SK-N-SH (cell line): ENCODE measurements around the gene CD248. TPM values are rescaled to one million over a fixed set of nuclear protein-coding genes. Genes with fewer than 3 reads are reported as not detected.
A peak's percentile ranks its signal among the peaks of the same experiment; 100 is the strongest.

Experiments
- CTCF ChIA-PET: fragments of 300-600, 350-600 bp; formaldehyde crosslinking; extraction: SDS; loops from one replicate; lab custom pipeline; 2021; lab: Yijun Ruan, JAX
- POLR2A ChIA-PET: fragments of 350-600 bp; sonication (Branson Sonifier 250); formaldehyde crosslinking; extraction: SDS; loops from one replicate; lab custom pipeline; 2020; ENCODE audit warnings: antibody characterized with exemption, inconsistent platforms; lab: Yijun Ruan, JAX
- DNase-seq: peaks from one replicate; pipeline ENCODE4 v3.0.0; 2012
- H2AFZ ChIP-seq: fragments of 200-600 bp; sonication (generic); 2 replicates; pipeline ENCODE4 v1.8.1; 2016; ENCODE audit warnings: antibody characterized with exemption, mild to moderate bottlenecking, low read depth
- H3F3A ChIP-seq: fragments of 200-600 bp; sonication (generic); replicated peaks from 2 replicates; pipeline ENCODE3; 2016; ENCODE audit warnings: antibody characterized with exemption, mild to moderate bottlenecking; ENCODE audit not compliant: insufficient read depth
- H3K27ac ChIP-seq, 2 experiments: fragments of 200-500 bp in 1 of 2; fragments of 200-600 bp in 1 of 2; sonication (Bioruptor generic) in 1 of 2; sonication (generic), shearing (Covaris generic) in 1 of 2; 2 replicates each; pipeline versions ENCODE4 v1.5.1 to v1.6.1; 2014 to 2016; ENCODE audit warnings: low read depth in 2 of 2, inconsistent platforms in 1 of 2, low read length in 1 of 2, mild to moderate bottlenecking in 1 of 2, mixed read lengths in 1 of 2
- H3K27me3 ChIP-seq: fragments of 200-600 bp; sonication (generic), shearing (Covaris generic); 2 replicates; pipeline ENCODE4 v1.6.1; 2016; ENCODE audit warnings: mixed run types; ENCODE audit not compliant: insufficient read depth
- H3K36me3 ChIP-seq, 2 experiments: fragments of 200-500 bp in 1 of 2; fragments of 200-600 bp in 1 of 2; sonication (Bioruptor generic) in 1 of 2; sonication (generic) in 1 of 2; replicated peaks in 1 of 2; 2 replicates each; pipeline versions ENCODE3 to v1.5.1; 2014 to 2016; ENCODE audit warnings: low read length in 1 of 2, mild to moderate bottlenecking in 1 of 2; ENCODE audit not compliant: insufficient read depth in 2 of 2, control insufficient read depth in 1 of 2
- H3K4me1 ChIP-seq, 2 experiments: fragments of 200-500 bp in 1 of 2; fragments of 200-600 bp in 1 of 2; sonication (Bioruptor generic) in 1 of 2; sonication (generic), shearing (Covaris generic) in 1 of 2; 2 replicates each; pipeline versions ENCODE4 v1.5.1 to v1.6.1; 2014 to 2016; ENCODE audit warnings: low read depth in 1 of 2, low read length in 1 of 2, mixed run types in 1 of 2; ENCODE audit not compliant: insufficient read depth in 2 of 2, control insufficient read depth in 1 of 2
- H3K4me2 ChIP-seq: fragments of 200-600 bp; sonication (generic), shearing (Covaris generic); 2 replicates; pipeline ENCODE4 v1.6.1; 2017; ENCODE audit warnings: mixed run types
- H3K4me3 ChIP-seq, 2 experiments: fragments of 200-500 bp in 1 of 2; fragments of 200-600 bp in 1 of 2; sonication (Bioruptor generic) in 1 of 2; sonication (generic), shearing (Covaris generic) in 1 of 2; 2 replicates each; pipeline versions ENCODE4 v1.5.1 to v1.8.1; 2014 to 2016; ENCODE audit warnings: low read depth in 2 of 2, inconsistent platforms in 1 of 2, low read length in 1 of 2, mild to moderate bottlenecking in 1 of 2, mixed read lengths in 1 of 2, moderate library complexity in 1 of 2
- H3K79me2 ChIP-seq: fragments of 200-600 bp; sonication (generic); 2 replicates; pipeline ENCODE4 v1.8.1; 2017; ENCODE audit warnings: mild to moderate bottlenecking; ENCODE audit not compliant: insufficient read depth
- H3K9ac ChIP-seq: fragments of 200-600 bp; sonication (generic); 2 replicates; pipeline ENCODE4 v1.6.1; 2017; ENCODE audit warnings: mixed run types
- H3K9me2 ChIP-seq: fragments of 200-600 bp; sonication (generic); 2 replicates; pipeline ENCODE4 v1.6.1; 2017; ENCODE audit warnings: mixed run types
- H3K9me3 ChIP-seq: fragments of 200-600 bp; sonication (generic); 2 replicates; pipeline ENCODE4 v1.6.1; 2017; ENCODE audit warnings: mixed run types, mild to moderate bottlenecking, moderate library complexity
- H4K20me1 ChIP-seq: fragments of 200-600 bp; sonication (generic); 2 replicates; pipeline ENCODE4 v1.6.1; 2017; ENCODE audit warnings: mild to moderate bottlenecking, mixed run types; ENCODE audit not compliant: insufficient read depth
- EP300 ChIP-seq, 2 experiments: IDR thresholded peaks; 2 replicates each; pipeline versions ENCODE4 v1.4.0 to v1.6.1; 2012; ENCODE audit warnings: borderline replicate concordance in 1 of 2, low read depth in 1 of 2, low read length in 1 of 2
- MXI1 ChIP-seq: IDR thresholded peaks from 2 replicates; pipeline ENCODE4 v1.6.1; 2012; ENCODE audit warnings: mild to moderate bottlenecking, low read depth, low read length, improper control_type of control experiment
- NRF1 ChIP-seq: IDR thresholded peaks from 2 replicates; pipeline ENCODE4 v1.6.1; 2012; ENCODE audit warnings: low read depth, mild to moderate bottlenecking, low read length
- TEAD4 ChIP-seq: IDR thresholded peaks from 2 replicates; pipeline ENCODE4 v1.4.0; 2012; ENCODE audit warnings: mild to moderate bottlenecking, borderline replicate concordance; ENCODE audit not compliant: insufficient read depth
- WGBS: methylation state at CpG from one replicate; pipeline ENCODE4 v1.1.6; 2017; ENCODE audit warnings: low lambda C conversion rate; 5-methylcytosine and 5-hydroxymethylcytosine counted together
- polyA plus RNA-seq, 3 experiments: library from polyadenylated mRNA; depleted of rRNA; stranded (reverse); fragments of >200 nt; gene quantifications; 2 replicates each; pipeline ENCODE4 v1.2.3, GENCODE V29; 2012
- TF ChIP-seq, protein P1 (sequence below): IDR thresholded peaks from 2 replicates; pipeline ENCODE4 v1.4.0; 2012; ENCODE audit warnings: low read depth, borderline replicate concordance
- TF ChIP-seq, protein P2 (sequence below): fragments of 200-600 bp; sonication (generic); IDR thresholded peaks from 2 replicates; pipeline ENCODE4 v1.6.1; 2017; ENCODE audit warnings: antibody characterized with exemption, mild to moderate bottlenecking, moderate library complexity

CD248 gene
- polyA plus RNA-seq, 1 of the 3 experiments (the other 2 are of a cell fraction): 7.7 TPM

DNA sequence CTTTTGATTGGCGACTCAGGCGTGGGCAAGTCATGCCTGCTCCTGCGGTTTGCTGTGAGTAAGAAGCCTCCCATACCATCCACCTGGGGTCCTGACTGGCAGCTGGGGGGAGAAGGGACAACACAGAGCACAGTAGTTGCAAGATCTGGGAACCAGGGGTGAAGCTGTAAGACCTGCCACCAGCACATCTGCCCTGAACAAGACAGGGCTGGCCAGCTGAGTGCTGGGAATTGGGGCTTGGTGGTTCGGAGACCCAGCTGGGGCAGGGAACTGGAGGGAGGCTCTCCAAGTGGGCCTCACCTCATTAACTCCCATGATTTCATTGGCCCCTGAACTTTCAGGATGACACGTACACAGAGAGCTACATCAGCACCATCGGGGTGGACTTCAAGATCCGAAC, 45.0 kb downstream of the CD248 start:
- Histone ChIP-seq H4K20me1 (no peaks in the 10 kb centered on the region; the same call in 1 of the 2 replicates), H3K4me3 (no peak overlapping the region), H3K9me3 (no peaks in the 10 kb centered on the region), H3K27me3 (no peaks in the 10 kb centered on the region), H3K36me3 (peaks cover 26 to 45% of the 10 kb centered on the region in 2 experiments), H3K4me2 (no peak overlapping the region), H2AFZ (no peak overlapping the region), H3F3A (peaks cover 20% of the 10 kb centered on the region), H3K9me2 (no peaks in the 10 kb centered on the region), H3K79me2 (peaks cover 34% of the 10 kb centered on the region), H3K4me1 (peaks cover 8 to 11% of the 10 kb centered on the region in 2 experiments; a peak in 2 of 4 replicates), H3K9ac (no peak overlapping the region), H3K27ac (no peak overlapping the region)
- TF ChIP-seq EP300 (IDR thresholded peaks at IDR 0.05; ENCODE audit: borderline replicate concordance in 1 of 2, low read depth in 1 of 2, low read length in 1 of 2) (no peak), NRF1 (no peak), TEAD4 (no peak)
- TF ChIP-seq, protein P1, sequence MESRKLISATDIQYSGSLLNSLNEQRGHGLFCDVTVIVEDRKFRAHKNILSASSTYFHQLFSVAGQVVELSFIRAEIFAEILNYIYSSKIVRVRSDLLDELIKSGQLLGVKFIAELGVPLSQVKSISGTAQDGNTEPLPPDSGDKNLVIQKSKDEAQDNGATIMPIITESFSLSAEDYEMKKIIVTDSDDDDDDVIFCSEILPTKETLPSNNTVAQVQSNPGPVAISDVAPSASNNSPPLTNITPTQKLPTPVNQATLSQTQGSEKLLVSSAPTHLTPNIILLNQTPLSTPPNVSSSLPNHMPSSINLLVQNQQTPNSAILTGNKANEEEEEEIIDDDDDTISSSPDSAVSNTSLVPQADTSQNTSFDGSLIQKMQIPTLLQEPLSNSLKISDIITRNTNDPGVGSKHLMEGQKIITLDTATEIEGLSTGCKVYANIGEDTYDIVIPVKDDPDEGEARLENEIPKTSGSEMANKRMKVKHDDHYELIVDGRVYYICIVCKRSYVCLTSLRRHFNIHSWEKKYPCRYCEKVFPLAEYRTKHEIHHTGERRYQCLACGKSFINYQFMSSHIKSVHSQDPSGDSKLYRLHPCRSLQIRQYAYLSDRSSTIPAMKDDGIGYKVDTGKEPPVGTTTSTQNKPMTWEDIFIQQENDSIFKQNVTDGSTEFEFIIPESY: no peak
- WGBS: 91% methylated on average over 6 of the region's 7 CpGs
- CTCF ChIA-PET: interaction anchor here (1.0 to 9.4 kb wide), 3 partner anchors 9 to 92 kb away, joined by 3 to 111 read pairs (median 5); partner anchors contain the start of gene CNIH2
- POLR2A ChIA-PET: no interaction called here
- DNase-seq: no peak

GRCh38 chr11:66268952-66269905, 47.6 kb downstream of the CD248 start:
- CTCF ChIA-PET: interaction anchor here (1.3 to 9.4 kb wide), 4 partner anchors 11 to 48 kb away, joined by 4 to 111 read pairs (median 16); partner anchors contain the start of gene CNIH2
- no peaks in the 10 kb centered on the region for H3K9me3 ChIP-seq

More at GRCh38 chr11:66268952-66269905, 47.6 kb downstream of the CD248 start:
- Histone ChIP-seq H3K79me2 (peaks cover 34% of the 10 kb centered on the region), H3K36me3 (peaks cover 26 to 46% of the 10 kb centered on the region in 2 experiments), H3K4me2 (peak overlapping the region; percentile 96)
- TF ChIP-seq, protein P2, sequence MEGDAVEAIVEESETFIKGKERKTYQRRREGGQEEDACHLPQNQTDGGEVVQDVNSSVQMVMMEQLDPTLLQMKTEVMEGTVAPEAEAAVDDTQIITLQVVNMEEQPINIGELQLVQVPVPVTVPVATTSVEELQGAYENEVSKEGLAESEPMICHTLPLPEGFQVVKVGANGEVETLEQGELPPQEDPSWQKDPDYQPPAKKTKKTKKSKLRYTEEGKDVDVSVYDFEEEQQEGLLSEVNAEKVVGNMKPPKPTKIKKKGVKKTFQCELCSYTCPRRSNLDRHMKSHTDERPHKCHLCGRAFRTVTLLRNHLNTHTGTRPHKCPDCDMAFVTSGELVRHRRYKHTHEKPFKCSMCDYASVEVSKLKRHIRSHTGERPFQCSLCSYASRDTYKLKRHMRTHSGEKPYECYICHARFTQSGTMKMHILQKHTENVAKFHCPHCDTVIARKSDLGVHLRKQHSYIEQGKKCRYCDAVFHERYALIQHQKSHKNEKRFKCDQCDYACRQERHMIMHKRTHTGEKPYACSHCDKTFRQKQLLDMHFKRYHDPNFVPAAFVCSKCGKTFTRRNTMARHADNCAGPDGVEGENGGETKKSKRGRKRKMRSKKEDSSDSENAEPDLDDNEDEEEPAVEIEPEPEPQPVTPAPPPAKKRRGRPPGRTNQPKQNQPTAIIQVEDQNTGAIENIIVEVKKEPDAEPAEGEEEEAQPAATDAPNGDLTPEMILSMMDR: peak; percentile 34
- no peak for TF ChIP-seq EP300 (IDR thresholded peaks at IDR 0.05; ENCODE audit: borderline replicate concordance in 1 of 2, low read depth in 1 of 2, low read length in 1 of 2)
- TF ChIP-seq MXI1: 0 out of 2 replicates have a peak, but pooled peaks have one; percentile 21
- TF ChIP-seq, all 33 proteins: peak for 2
- Histone ChIP-seq H3K9me2 (no peaks in the 10 kb centered on the region), H3K27ac (peak overlapping the region; percentile 84 to 97), H3K4me3 (peak overlapping the region; percentile 85 to 89), H2AFZ (no peak overlapping the region), H3K4me1 (peaks cover 11 to 14% of the 10 kb centered on the region in 2 experiments; a peak in 2 of 4 replicates), H3F3A (peaks cover 23% of the 10 kb centered on the region), H3K9ac (peak overlapping the region; percentile 87), H4K20me1 (no peaks in the 10 kb centered on the region; the same call in 1 of the 2 replicates), H3K27me3 (no peaks in the 10 kb centered on the region)
- WGBS: 4% methylated on average over 29 of the region's 32 CpGs
- POLR2A ChIA-PET: interaction anchor here (1.1 to 1.8 kb wide), 2 partner anchors 8 to 22 kb away, joined by 3 to 4 read pairs; partner anchors contain the start of gene TMEM151A
- peak; percentile 58 for DNase-seq
